Stimulated activated CD8-positive, alpha-beta memory T cell treated with anti-CD3 and anti-CD28 coated beads, Interleukin-12 subunit alpha, Interleukin-12 subunit beta, amount 100 ng/mL, for 24 hours (primary cell): ENCODE results near the gene GCNT2.
"Not testable (repeated sequence)": the region's sequence is repeated elsewhere in the genome, so short reads cannot be mapped to it uniquely, and the experiment has no call there.

Experiments used
- DNase-seq: peaks from one replicate; pipeline ENCODE4 v3.0.0-alpha.2; 2020; ENCODE audit errors: extremely low read depth

The GCNT2 gene

DNA sequence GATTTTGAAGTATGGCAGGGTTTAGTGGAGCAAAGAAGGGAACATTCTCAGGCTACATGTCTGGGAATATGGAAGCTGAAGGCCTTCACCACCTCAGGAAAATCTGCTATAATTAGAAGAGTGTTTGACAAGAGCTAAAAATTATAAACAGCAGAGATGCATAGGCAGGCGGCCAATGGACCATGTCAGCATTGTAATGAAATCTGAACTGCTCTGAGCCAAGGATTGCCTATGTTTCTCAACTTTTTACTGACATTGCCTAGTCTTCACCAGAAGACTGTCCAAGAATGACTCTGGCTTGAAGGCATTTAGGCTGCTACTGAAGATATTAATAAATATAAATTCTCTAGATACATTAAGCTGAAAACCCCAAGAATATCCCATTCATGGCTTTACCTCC is 89.1 kb downstream of the GCNT2 start:
- DNase-seq: no peak

- no peak for DNase-seq
Measured at GRCh38 chr6:10612161-10612560, 91.0 kb downstream of the GCNT2 start.

GRCh38 chr6:10613077-10613476 is 91.9 kb downstream of the GCNT2 start:
- no peak for DNase-seq

GRCh38 chr6:10613723-10614122 is 92.6 kb downstream of the GCNT2 start:
- no peak for DNase-seq

DNA sequence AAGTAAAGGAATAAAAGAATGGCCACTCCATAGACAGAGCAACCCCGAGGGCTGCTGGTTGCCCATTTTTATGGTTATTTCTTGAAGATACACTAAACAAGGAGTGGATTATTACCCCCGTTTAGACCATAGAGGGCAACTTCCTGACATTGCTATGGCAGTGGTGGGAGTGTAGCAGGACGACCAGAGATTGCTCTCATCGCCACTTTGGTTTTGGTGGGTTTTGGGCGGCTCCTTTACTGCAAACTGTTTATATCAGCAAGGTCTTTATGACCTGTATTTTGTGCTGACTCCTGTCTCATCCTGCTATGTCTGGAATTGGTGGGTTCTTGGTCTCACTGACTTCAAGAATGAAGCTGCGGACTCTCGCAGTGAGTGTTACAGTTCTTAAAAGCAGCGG is 94.5 kb downstream of the GCNT2 start:
- no peak for DNase-seq

DNA sequence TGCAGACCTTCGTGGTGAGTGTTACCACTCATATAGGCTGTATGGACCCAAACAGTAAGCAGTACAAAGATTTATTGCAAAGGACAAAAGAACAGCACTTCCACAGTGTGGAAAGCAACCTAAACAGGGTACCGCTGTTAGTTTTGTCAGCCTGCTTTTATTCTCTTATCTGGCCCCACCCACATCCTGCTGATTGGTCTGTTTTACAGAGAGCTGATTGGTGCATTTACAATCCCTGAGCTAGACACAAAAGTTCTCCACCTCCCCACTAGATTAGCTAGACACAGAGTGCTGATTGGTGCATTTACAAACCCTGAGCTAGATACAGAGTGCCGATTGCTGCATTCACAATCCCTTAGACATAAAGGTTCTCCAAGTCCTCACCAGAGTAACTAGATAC is 95.1 kb downstream of the GCNT2 start:
- DNase-seq: not testable (repeated sequence)

DNA sequence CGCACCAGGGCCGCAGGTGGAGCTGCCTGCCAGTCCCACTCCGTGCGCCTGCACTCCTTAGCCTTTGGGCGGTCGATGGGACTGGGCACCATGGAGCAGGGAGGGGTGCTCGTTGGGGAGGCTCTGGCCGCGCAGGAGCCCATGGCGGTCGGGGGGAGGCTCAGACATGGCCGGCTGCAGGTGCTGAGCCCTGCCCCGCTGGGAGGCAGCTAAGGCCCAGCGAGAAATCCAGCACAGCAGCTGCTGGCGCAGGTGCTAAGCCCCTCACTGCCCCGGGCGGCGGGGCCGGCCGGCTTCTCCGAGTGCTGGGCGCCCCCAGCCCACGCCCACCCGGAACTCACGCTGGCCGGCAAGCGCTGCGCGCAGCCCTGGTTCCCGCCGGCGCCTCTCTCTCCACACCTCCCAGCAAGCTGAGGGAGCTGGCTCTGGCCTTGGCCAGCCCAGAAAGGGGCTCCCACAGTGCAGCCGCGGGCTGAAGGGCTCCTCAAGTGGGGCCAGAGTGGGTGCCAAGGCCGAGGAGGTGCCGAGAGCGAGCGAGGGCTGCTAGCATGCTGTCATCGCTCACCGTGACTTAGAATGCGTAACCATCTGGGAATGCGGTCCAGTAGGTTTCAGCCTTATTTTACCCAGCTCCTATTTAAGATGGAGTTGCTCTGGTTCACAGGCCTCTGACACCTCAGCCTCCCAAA is 96.0 kb downstream of the GCNT2 start:
- DNase-seq: no peak

DNA sequence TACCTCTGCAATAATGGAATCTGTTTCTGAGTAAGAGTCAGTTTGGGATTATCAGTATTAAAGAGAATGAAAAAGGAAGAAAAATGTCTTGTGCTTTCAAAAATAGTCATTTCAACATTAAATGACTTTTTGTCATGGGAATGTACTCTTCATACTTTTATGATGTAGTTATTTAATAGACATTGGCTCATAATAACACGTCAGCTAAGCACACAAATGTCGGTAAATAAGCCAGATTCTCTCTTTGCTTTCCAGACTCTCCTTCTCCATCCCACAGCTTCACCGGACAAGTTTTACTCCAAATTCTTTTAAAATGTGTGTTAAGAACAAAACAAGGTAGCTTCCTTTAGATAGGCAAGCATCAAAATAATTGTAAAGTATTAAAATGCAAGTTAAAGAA is 97.3 kb downstream of the GCNT2 start:
- no peak for DNase-seq

DNA sequence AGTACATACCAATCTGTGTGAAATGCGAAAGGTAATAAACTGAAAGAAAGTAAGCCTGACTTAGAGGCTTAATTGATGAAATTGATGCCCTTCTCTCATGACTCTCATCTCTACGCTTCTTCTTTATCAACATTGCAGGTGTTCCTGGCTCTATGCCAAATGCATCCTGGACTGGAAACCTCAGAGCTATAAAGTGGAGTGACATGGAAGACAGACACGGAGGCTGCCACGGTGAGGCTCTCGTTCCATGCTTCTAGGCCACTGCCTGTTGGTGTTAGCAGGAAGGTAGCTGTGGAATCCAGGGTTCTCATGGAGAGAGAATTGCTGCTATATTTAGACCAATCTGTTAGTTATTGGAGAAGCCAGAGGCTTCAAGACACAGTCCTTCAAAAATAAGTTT is 100.1 kb downstream of the GCNT2 start:
- no peak for DNase-seq

DNA sequence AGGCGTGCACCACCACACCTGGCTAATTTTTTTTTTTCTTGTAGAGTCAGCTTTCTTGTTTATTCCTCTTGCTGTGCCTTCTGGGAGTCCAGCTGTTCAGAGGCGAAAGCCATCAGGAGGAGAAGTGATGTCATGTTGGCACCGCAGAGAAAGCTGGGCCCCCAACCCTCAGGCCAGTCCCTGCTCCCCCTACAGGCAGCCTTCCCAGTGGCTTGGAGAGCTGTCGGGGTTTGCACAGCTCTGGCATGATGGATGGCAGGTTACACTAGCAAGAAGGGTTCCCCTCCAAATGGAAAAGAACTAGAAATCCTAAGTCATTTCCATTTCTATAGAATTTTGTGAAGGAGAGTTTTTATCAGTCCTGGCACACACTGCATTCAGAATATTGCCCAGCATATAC is 100.7 kb downstream of the GCNT2 start:
- no peak for DNase-seq

DNA sequence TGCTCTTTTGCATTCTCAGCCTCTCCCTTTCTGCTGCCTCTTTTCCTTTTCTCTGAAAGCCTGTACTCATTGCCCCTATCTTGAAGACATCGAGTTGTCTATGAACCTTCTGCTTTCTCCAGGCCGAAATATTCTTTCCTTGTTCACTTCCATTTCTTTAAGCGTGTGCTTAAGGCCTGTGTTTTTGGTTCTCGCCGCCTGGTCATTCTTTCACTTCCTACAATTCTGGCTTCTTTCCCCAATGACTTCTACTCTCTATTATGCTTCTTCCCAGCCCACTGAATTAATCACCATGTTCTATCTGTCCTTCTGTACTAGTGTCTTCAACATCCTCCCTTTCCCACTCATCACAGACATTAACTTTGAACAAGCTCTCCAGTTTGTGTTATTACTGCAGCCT is 103.7 kb downstream of the GCNT2 start:
- no peak for DNase-seq

GRCh38 chr6:10626154-10626741 is 105.1 kb downstream of the GCNT2 start:
- DNase-seq: no peak

- DNase-seq: no peak
Measured at GRCh38 chr6:10627800-10628199, 106.6 kb downstream of the GCNT2 start.

GRCh38 chr6:10630178-10630577 is 109.0 kb downstream of the GCNT2 start:
- DNase-seq: no peak

DNA sequence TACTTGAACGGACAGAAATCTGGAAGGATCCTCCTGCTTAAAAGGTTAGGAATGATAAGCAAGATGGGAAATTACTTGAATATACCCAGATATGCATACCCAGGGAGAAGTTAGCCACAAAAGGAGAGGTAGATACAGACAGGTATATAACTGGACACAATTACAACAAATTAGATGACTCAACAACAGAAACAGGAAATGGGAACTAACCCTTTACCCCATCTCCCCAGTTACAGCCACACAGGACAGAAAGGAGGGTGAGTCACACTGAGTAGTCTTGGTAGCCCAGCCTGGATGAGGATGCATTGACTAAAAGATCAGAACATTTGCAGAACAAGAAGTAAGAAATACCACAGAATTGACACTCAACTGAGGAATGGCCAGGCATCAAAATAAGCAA is 112.1 kb downstream of the GCNT2 start:
- DNase-seq: no peak

- no peak for DNase-seq
Measured at GRCh38 chr6:10640412-10640811, 119.3 kb downstream of the GCNT2 start.

- DNase-seq: no peak
Measured at GRCh38 chr6:10641528-10641927, 120.4 kb downstream of the GCNT2 start.

- DNase-seq: no peak
Measured at GRCh38 chr6:10643201-10643651, 122.1 kb downstream of the GCNT2 start.

GRCh38 chr6:10644225-10644624 is 123.1 kb downstream of the GCNT2 start:
- no peak for DNase-seq

DNA sequence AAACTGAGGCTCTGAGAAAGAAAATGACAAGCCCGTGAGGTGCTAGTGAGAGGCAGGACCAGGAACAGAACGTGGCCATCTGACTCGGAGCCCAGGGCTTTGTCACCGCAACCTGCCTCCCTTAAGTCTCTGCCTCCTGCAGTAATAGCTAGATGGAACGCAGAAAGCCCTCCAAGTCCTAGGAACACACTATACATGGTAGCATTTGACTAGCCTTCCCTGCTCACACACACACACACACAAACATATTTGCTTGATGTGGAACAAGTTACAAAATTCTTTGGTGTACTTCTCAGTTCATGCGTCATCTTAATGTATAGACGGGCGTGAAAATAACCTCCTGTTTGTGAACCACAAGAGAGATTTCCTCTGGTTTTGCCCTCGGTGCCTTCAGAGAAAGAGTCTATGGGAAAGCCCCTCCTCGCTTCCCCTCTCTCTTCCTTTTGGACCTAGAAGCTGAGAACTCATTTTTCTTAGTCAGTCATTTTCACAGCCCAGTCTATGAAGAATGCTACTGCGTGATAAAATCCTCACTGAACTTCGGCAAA is 134.4 kb downstream of the GCNT2 start:
- DNase-seq: no peak

- no peak for DNase-seq
Measured at GRCh38 chr6:10658910-10659698, 138.0 kb downstream of the GCNT2 start.

DNA sequence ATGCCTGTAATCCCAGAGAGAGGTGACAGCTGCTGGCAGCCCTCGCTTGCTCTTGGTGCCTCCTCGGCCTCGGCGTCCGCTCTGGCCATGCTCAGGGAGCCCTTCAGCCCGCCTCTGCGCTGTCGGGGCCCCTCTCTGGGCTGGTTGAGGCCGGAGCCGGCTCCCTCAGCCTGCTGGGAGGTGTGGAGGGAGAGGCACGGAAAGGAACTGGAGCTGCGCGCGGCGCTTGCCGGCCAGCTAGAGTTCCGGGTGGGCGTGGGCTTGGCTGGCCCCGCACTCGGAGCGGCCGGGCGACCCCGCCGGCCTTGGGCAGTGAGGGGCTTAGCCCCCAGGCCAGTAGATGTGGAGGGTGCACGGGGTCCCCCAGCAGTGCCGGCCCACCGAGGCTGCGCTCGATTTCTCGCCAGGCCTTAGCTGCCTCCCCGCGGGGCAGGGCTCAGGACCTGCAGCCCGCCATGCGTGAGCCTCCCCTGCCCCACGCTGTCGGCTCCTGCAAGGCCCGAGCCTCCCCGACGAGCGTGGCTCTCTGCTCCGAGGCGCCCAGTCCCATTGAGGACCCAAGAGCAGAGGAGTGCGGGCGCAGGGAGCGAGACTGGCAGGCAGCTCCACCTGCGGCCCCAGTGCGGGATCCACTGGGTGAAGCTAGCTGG is 138.7 kb downstream of the GCNT2 start:
- no peak for DNase-seq
